ENCODE data around the gene GGNBP2.

DNA sequence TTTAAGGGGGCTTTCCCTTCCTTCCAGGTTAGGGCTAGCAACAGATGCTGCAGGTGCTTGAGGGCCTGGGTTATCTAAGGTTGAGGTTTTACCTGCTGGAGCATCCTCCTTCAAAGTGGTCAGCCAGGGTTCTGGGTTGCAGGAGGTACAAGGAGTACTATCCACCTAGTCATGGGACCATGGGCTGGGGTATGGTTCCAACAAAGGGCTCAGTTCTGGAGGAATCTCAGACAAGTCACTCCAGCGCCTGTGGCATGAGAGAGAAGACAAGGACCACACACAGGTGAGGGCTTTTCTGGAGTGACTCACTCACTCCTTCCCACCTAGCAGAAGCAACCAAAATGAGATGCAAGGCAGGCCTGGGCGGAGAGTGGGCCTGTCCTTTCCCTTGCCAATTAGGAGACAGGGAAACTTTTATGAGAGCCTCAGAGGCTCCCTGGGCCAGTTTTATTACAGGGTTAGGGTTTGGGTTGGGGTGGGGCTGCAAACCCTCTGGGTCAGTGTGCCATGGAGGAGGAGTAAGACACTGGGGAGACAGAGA lies 12.2 kb upstream of the GGNBP2 start:
- TF ChIP-seq CTCF (IDR thresholded peaks at IDR 0.05) (no peak), POLR2A (IDR thresholded peaks at IDR 0.05) (no peak)

Measured in uterus (tissue), 2 donors.